EL (cell line): ENCODE results near the gene IL10RA.

Experiments used
- DNase-seq: peaks from one replicate; pipeline ENCODE4 v3.0.0-alpha.2; 2016

The IL10RA gene

GRCh38 chr11:118048472-118049370, 62.5 kb downstream of the IL10RA start:
- no peak for DNase-seq

- DNase-seq, result no peak
Observed at GRCh38 chr11:118049771-118050170, 63.6 kb downstream of the IL10RA start.

GRCh38 chr11:118050208-118050891, 64.2 kb downstream of the IL10RA start:
- DNase-seq, result no peak
